ENCODE data around the gene SVIP.

The SVIP gene

DNA sequence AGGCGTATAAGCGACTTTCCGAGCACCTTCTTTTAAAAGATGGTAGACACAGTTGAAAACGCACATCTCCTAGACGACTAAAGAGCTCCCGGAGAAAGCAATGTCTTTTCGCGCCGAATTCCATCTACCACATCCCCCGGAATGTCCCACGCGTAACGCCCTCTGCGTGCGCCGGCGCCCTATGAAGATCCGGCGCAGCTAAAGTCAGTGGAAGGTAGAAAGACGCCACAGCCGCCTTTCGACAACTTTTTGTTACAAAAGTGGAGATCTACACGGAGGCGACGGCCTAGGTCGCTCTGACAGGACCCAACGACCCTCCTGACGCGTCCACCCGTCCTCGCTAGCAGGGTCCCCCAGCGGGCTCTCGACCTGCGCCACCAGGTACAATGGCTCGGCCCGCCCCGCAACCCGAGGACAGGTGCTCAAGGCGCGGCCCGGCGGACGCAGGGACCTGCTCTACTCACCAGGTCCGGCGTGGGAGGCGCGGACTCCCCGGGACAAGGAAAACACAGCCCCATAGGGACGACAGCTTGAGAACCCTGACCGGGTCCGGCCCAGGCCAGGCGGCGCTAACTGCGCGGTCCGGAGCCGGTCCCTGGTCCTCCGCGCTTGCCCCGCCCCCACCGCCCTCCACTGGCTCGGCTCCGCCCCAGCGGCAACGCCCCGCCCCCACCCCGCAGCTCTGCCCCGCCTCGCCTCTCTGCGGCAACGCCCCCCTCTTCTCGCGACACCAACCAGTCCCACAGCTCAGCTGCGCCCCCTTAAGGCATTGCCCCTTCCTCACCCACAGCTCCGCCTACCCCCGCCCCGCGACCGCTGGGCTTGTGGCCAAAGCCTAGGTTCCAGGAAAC is at the start of gene SVIP:
Gene SVIP, minus strand, starts transcription at position 571 of the 851 bp plus-strand sequence. Its CDS starts 53 bp downstream, at position 518.
- DNase-seq, result peak; percentile 59 to 96 (median 91)

GRCh38 chr11:22878604-22879003 is 49.0 kb upstream of the SVIP start:
- DNase-seq, result no peak

- no peak for DNase-seq
These were observed 48.4 kb upstream of the SVIP start for GRCh38 chr11:22878039-22878438.

DNA sequence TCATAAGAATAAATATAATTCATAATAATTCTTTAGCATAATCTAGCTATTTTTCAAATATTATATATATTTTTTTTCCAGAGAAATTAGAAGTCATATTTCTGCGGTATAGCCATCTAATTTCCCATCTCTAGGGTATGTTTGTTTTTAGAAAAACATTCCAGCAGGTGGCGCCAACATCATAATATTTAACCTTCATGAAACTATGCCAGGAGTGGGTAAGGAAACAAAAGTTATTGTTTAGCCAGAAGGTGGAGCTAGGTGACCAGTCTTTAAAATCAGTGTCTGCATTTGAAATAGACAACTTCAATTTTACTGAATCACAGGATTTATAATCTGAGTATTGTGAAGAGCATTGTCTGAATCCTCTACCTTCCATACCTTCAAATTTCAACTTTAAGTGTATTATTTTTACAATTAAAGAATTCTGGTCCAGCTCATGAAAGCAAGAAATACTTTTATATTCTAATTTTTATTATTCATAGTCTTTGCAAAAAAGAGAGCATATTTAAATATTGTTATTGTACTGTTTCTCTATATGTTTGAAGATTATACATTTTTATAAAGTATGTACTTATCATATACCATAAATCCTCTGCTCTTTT is 46.4 kb upstream of the SVIP start:
- peak in 25 of 51 donors; percentile 0 to 71 (median 13) for DNase-seq

- DNase-seq, result no peak
These were observed 39.7 kb upstream of the SVIP start for GRCh38 chr11:22869325-22869724.

DNA sequence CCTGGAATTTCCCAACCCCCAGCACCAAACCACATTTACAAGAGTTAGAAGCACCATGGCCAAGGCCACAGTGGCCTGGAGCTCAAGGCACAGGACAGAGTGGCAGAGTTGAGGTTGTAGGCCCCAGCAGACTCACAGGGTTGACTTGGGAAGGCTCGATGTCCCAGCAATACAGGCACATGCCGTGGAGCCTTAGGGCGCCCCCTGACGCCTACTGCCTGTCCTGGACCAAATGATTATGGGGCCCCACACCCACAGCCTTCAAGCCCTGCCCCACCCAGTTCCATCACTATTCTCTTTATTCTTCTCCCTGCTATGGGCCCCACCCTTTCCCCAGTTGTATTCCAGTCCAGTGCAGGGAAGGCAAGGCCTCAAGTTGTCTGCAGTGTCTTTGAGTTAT is 30.6 kb upstream of the SVIP start, which contains the start of gene CCDC179:
Gene CCDC179, minus strand, starts transcription at position 234 of the 400 bp plus-strand sequence. Its CDS starts 53 bp downstream, at position 181.
- no peak for DNase-seq

- DNase-seq, result no peak
These were observed 30.2 kb upstream of the SVIP start for GRCh38 chr11:22859756-22860155.

DNA sequence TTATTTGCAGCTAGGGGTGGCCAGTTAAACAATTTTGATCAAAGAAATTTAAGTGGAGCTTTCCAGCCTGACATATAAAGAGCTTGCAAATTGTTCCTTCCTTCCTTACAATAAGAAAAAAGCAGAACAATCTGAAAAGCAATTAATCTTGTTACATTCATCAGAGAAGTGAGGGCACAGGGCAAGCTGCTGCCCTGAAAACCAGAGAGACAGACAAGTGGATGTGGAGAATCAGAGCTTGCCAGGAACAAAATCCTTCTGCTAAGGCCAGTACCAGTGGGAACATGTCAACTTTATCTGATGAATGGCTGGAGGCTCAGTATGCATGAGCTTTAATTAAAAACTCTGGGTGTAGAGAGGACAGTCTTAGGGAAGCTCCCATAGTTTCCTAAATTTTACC is 21.9 kb upstream of the SVIP start:
- no peak for DNase-seq

DNA sequence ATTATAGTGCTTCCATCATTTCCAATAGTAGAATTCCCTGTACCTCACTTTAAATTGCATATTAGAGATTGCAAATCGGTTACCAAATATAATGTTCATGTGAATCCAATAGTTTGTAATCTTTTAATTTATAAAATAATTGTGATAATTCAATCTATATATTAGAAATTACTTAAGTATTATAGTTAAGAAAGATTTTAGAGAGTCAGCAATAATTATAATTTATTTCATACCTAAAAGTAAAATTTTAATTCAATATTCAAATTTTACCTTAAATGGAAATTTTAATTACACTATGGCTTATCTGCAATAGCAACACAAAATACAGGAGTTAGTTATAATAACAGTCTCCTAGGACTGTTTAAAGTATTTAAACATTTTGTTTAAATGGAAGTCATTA is 17.1 kb upstream of the SVIP start:
- DNase-seq, result no peak

DNA sequence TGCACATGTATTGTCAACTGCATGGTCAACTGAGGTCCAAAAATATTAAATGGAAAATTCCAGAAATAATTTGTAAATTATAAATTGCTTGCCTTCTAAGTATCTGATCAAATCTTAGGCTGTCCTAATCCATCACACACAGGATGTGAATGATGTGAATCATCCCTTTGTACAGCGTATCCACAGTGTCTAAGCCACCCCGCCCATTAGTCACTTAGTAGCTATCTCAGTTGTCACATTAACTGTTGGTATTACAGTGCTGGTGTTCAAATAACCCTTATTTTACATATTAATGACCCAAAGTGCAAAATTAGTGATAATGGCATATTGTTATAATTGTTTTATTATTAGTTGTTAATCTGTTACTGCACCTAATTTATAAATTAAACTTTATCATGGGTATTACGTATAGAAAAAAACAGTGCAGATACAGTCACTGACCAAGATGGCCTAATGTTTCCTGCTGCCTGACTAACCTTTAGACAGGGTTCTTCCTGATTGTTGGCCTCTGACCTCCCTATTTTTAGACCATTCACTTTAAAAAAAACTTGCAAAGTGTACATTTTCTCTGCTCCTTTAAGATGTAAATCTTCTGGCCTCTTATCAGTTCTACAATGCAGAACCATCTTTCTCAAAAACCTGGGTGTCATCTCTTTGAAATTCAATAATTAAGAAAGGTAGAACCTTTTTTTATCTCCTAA is 2.9 kb upstream of the SVIP start:
- no peak for DNase-seq

- no peak for DNase-seq
These were observed 447 bp upstream of the SVIP start for GRCh38 chr11:22830082-22830414.

GRCh38 chr11:22828373-22828772 is 1.2 kb downstream of the SVIP start:
- DNase-seq, result no peak

- DNase-seq, result no peak
These were observed 7.4 kb downstream of the SVIP start for GRCh38 chr11:22822203-22822602.

DNA sequence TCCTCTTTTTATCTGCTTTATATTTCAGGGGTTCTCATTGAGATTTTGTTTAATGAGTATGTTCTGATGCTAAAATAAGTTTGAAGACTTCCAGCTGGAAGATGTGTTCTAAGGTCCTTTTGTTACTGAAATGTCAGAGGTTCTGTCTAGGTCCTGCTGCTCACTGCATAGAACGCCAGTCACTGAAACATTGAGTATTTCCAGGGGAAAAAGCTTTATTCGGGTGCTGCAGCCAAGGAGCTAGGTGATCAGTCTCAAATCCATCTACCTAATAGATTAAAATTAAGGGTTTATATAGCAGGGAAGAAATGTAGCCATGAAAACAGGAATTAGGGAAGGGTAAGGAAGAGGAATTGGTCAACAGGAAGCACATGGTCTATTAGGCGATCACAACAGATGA is 19.7 kb downstream of the SVIP start:
- DNase-seq, result no peak

GRCh38 chr11:22808571-22809197 is 20.9 kb downstream of the SVIP start:
- DNase-seq, result peak in 1 of 51 donors; percentile 15

- DNase-seq, result no peak
These were observed 21.6 kb downstream of the SVIP start for GRCh38 chr11:22807855-22808570.

GRCh38 chr11:22807391-22807790 is 22.2 kb downstream of the SVIP start:
- DNase-seq, result no peak

DNA sequence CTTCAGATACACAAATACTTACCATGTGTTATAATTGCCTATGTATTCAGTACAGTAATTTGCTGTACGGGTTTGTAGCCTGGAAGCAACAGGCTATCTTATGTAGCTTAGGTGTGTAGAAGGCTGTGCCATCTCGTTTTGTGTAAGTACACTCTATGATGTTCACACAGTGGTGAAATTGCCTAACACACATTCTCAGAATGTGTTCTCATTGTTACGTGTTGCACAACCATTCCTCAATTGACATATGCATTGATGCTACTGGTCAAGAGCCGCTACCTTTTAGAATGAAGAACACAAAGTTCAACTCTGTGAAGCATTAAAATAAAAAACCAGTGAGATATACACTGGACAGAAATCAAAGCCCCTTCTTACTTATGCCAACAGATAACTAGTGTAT is 26.7 kb downstream of the SVIP start:
- DNase-seq, result no peak

GRCh38 chr11:22800482-22800881 is 29.1 kb downstream of the SVIP start:
- DNase-seq, result no peak

- no peak for DNase-seq
These were observed 30.7 kb downstream of the SVIP start for GRCh38 chr11:22798901-22799300.

DNA sequence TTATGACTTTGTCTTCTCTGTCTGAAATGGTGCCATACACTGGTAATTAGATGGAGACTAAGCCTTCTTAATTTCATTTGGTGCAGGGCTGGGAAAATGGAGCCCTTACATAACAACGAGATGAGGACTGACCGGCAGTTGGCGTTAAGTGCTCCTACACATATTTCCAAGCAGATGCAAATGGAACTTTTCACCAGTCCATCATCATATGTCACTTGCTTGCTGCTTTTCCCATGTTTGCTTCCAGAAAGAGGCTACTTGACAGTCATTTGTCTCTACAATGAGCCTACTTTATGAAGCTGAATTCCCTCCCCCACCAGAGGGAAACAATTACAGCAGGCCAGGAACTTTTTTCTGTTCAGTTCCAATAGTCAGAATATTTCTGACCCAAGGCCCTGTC is 32.6 kb downstream of the SVIP start:
- DNase-seq, result peak in 1 of 51 donors; percentile 36
